Iris pigment epithelial cell (primary cell): ENCODE data around the gene PTPN4.
A peak's percentile ranks its signal among the peaks of the same experiment; 100 is the strongest.
"Not testable (repeated sequence)": the region's sequence is repeated elsewhere in the genome, so short reads cannot be mapped to it uniquely, and the experiment has no call there.

Experiments
- DNase-seq: peaks from one replicate; pipeline ENCODE4 v3.0.0-alpha.2; 2011; ENCODE audit warnings: low read depth

PTPN4 gene

GRCh38 chr2:119766944-119767343 is 7.2 kb downstream of the PTPN4 start:
- DNase-seq, result no peak

- no peak for DNase-seq
Observed at GRCh38 chr2:119768742-119769141, 9.0 kb downstream of the PTPN4 start.

DNA sequence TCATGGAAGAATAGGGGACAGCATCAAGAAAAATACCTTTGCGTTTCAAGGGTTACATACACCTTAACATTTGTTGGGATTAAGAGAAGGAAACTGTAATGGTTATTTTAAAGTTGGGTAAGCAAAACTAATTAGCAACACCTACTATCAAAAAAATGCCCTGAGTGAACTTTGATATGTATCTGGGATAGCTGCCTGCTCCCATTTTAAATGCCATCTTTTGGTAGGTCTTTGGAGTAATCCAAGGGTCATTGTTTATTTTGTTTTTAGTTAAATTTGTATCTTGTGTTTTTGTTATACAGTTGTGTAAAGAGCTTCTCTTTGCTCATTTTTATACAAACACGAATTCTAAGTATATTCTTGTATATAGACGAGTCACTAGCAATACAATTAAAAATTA is 9.9 kb downstream of the PTPN4 start:
- no peak for DNase-seq

DNA sequence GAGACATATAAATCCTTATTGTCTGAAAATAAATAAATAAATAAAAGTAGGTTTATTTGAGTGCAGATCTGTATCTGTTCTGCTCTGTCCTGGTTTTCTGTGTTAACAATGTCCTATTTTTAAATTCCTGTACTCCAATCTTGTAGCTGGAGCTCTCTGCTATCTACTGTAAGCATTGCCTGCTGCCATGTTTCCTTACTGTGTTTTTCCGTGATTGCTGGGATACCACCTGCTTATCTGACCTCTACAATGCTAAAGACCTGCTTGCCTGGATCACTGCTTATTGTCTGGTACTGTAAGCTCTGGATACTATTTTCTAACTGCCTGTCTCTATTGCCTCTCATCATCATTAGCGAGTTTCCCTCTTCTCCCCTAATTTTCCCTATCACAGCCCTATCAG is 11.6 kb downstream of the PTPN4 start:
- no peak for DNase-seq

- peak; percentile 40 for DNase-seq
Observed at GRCh38 chr2:119772128-119772527, 12.4 kb downstream of the PTPN4 start.

- no peak for DNase-seq
Observed at GRCh38 chr2:119772767-119773166, 13.0 kb downstream of the PTPN4 start.

DNA sequence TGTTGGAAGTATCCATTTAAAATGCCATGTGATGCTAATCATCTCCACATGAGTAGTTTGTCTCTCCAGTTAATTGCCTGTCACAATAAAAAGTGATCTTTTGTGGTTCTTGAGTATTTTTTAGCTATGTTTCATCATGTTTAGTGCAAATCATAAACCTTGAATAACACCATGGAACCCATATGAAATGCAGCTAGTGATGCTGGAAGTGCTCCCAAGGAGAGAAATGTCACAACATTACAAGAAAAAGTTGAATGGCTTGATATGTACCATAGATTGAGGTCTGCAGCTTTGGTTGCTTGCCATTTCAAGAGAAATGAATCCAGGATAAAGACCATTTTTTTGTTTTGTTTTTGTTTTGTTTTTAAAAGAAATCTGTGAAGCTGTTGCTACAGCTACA is 14.3 kb downstream of the PTPN4 start:
- no peak for DNase-seq

GRCh38 chr2:119775102-119775501 is 15.4 kb downstream of the PTPN4 start:
- DNase-seq, result no peak

GRCh38 chr2:119782308-119783027 is 22.7 kb downstream of the PTPN4 start:
- peak; percentile 11 for DNase-seq

DNA sequence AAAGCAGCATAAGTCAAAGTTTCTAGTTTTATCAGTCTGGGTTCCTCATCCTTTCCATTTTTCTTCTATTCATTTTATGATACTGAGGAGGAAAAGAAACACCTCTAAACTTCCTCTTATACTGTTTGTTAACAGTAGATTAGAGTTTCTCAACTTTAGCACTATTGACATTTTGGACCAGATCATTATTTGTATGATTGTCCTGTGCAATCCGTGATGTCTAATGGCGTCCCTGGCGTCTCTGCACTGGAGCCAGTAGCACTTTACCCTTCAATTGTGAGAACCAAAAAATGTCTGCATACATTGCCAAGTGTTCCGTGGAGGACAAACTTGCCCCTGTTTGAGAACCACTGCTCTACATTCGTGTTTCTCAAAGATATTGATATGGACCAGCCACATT is 25.2 kb downstream of the PTPN4 start:
- DNase-seq, result no peak

DNA sequence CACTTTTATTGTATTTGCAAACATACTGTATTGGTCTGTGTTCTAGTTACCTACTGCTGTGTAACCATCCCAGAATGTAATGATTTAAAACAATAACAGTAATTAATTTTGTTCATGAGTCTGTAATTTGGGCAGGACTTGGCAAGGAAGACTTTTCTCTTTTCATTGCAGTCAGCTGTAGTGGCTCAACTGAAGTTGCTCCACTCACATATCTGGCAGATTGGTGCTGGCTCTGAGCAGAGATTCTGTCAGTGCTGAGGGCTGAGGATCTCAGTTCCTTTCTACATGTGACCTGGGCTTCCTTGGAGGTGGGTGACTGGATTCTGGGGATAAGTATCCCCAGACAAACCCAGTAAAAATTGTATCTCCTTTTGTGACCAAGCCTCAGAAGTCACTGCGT is 26.6 kb downstream of the PTPN4 start:
- DNase-seq, result no peak

DNA sequence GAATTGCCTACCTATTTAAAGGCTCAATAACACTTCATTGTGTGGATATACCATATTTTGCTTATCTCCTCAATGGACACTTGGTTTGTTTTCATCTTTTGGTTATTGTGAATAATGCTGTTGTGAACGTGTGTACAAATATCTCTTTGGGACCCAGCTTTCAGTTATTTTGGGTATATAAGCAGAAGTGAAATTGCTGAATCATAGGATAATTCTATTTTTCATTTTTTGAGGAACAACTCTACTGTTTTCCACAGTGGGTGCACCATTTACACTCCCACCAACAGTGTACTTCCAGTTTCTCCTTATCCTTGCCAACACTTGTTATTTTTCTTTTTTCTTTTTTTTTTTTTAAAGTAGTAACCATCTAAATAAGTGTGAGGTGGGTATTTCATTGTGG is 29.0 kb downstream of the PTPN4 start:
- DNase-seq, result no peak

GRCh38 chr2:119790466-119790865 is 30.7 kb downstream of the PTPN4 start:
- no peak for DNase-seq

GRCh38 chr2:119792907-119793312 is 33.2 kb downstream of the PTPN4 start:
- no peak for DNase-seq

GRCh38 chr2:119794237-119794636 is 34.5 kb downstream of the PTPN4 start:
- DNase-seq, result no peak

DNA sequence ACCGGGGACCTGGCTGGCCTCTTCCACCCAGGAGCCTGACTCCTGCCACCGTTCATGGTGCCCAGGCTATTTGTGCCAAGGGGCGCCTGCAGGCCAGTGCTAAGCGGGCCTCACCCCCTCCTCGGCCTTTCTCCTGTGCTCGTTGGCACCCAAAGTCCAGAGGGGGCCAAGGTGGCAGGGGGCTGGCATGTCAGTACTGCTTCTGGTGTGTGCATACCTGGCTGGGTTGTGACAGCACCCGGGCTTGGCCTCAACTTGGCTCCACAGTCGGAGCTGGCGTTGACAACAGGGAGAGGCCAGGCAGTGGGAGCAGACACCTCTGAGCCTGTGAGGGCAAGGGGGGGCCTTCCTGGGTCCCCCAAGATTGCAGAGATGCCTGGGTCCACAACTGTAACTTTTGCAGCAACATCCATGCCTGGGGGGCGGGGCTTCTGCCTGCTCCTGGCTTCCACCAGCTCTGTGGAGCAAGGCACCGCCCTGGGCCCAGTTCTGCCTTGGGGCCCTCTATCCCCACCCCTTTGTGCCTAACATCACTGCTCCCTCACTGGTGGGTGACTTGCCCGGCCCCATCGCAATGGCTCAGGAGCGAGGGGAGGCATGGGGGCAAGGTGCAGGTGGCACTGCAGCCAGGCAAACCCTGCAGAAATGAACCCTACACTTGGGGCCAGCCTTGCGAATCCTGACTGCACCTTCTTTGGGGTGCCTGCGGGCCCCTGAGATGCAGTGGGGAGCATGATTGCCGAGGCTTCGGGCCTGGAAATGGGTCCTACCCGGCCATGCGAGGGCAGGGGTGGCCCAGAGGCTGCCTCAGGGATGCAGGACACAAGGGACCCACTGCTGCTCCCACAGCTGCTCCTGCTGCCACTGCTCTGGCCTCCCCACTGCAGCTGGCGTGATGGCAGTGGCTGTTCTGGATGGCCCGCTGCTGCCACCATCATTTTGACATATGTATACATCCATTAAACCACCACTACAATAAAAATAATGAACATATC is 35.9 kb downstream of the PTPN4 start:
- DNase-seq, result no peak

DNA sequence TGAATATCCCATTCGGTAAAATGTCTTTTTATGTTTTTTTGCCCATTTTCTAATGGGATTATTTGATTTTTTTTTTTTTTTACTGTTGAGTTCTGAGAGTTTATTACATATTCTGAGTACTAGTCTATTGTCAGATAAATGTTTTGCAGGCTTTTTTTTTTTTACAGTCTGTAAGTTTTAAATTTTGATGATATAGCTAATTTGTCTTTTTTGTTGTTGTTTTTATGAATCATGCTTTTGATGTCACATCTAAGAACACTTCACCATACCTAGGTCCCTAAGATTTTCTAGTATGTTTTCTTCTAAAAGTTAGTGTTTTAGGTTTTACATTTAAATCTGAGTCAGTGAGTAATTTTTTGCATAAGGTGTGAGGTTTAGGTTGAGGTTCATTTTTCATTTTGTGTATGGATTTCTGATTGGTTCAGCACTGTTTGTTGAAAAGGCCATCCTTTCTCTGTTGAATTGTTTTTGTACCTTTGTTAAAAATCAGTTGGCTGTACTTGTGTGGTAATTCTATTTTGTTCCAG is 40.7 kb downstream of the PTPN4 start:
- no peak for DNase-seq

DNA sequence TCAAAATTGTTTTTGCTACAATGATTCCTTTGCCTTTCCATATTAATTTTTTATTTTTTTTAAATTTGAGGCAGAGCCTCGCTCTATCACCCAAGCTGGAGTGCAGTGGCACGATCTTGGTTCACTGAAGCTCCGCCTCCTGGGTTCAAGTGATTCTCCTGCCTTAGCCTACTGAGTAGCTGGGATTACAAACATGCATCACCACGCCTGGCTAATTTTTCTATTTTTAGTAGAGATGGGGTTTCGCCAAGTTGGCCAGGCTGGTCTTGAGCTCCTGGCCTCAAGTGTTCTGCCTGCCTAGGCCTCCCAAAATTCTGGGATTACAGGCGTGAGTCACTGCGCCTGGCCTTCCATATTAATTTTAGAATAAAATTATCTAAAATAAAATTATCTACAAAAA is 41.3 kb downstream of the PTPN4 start:
- no peak for DNase-seq

- DNase-seq, result not testable (repeated sequence)
Observed at GRCh38 chr2:119801989-119802388, 42.3 kb downstream of the PTPN4 start.

DNA sequence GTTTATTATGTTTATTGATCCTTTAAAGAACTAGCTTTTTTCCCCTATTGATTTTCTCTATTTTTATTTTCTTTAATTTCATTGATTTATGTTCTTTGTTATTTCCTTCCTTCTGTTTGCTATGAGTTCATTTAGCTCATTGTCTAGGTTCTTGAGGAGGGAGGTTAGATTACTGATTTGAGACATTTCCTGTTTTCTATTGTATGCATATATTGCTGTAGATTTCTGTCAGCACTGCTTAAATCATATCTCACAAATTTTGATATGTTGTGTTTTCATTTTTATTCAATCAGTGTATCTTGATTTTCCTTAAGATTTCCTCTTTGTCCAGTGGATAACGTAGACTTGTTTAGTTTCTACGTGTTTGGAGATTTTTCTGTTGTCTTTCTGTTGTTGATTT is 43.4 kb downstream of the PTPN4 start:
- no peak for DNase-seq

GRCh38 chr2:119804409-119804808 is 44.7 kb downstream of the PTPN4 start:
- not testable (repeated sequence) for DNase-seq

- DNase-seq, result peak; percentile 21
Observed at GRCh38 chr2:119808516-119809147, 48.9 kb downstream of the PTPN4 start.
